Liver (tissue), 9 donors: ENCODE results near the gene NUDT2. TPM values are rescaled to one million over a fixed set of nuclear protein-coding genes. Genes with fewer than 3 reads are reported as not detected.
A peak's percentile ranks its signal among the peaks of the same experiment; 100 is the strongest.
"Not testable (repeated sequence)": the region's sequence is repeated elsewhere in the genome, so short reads cannot be mapped to it uniquely, and the experiment has no call there.

Experiments
- DNase-seq: peaks from one replicate; pipeline ENCODE4 v3.0.0-alpha.2; 2017; ENCODE audit warnings: low spot score
- H3K27ac ChIP-seq, 2 donors: one replicate each; pipeline ENCODE4 v1.7.0; 2013; ENCODE audit warnings: inconsistent platforms in 2 of 2, low read length in 2 of 2, control low read depth in 1 of 2, low read depth in 1 of 2, mild to moderate bottlenecking in 1 of 2
- H3K27me3 ChIP-seq, 4 donors: one replicate each; pipeline versions ENCODE4 v1.6.1 to v1.7.0; 2013; ENCODE audit warnings: low read length in 3 of 4, inconsistent platforms in 1 of 4, mild to moderate bottlenecking in 1 of 4, moderate library complexity in 1 of 4; ENCODE audit not compliant: control insufficient read depth in 4 of 4, insufficient read depth in 4 of 4
- H3K36me3 ChIP-seq, 4 donors: one replicate each; pipeline versions ENCODE4 v1.6.1 to v1.7.0; 2013; ENCODE audit warnings: low read length in 3 of 4, mild to moderate bottlenecking in 3 of 4, low read depth in 1 of 4, moderate library complexity in 1 of 4; ENCODE audit not compliant: control insufficient read depth in 4 of 4, insufficient read depth in 3 of 4
- H3K4me1 ChIP-seq, 4 donors: one replicate each; pipeline versions ENCODE4 v1.6.1 to v1.7.0; 2013; ENCODE audit warnings: low read length in 3 of 4, mild to moderate bottlenecking in 3 of 4, moderate library complexity in 1 of 4; ENCODE audit not compliant: control insufficient read depth in 4 of 4, insufficient read depth in 4 of 4
- H3K4me3 ChIP-seq, 3 donors: one replicate each; pipeline versions ENCODE4 v1.6.1 to v1.7.0; 2013; ENCODE audit warnings: low read length in 3 of 3, control low read depth in 1 of 3, low read depth in 1 of 3, mild to moderate bottlenecking in 1 of 3
- H3K9ac ChIP-seq, 2 donors: one replicate each; pipeline ENCODE4 v1.7.0; 2013; ENCODE audit warnings: low read length in 2 of 2, mild to moderate bottlenecking in 2 of 2, moderate library complexity in 2 of 2, control low read depth in 1 of 2, low read depth in 1 of 2
- H3K9me3 ChIP-seq, 4 donors: one replicate each; pipeline versions ENCODE4 v1.6.1 to v1.7.0; 2013; ENCODE audit warnings: low read length in 3 of 4; ENCODE audit not compliant: control insufficient read depth in 4 of 4
- ATF3 ChIP-seq: IDR thresholded peaks from 2 replicates; pipeline ENCODE4 v1.6.1; 2016; ENCODE audit warnings: antibody characterized with exemption
- EGR1 ChIP-seq, 2 donors: IDR thresholded peaks; 2 replicates each; pipeline ENCODE4 v1.6.1; 2016 to 2018; ENCODE audit warnings: antibody characterized with exemption in 2 of 2, low read depth in 2 of 2
- FOXA1 ChIP-seq: IDR thresholded peaks from 2 replicates; pipeline ENCODE4 v1.6.1; 2016; ENCODE audit warnings: antibody characterized with exemption
- FOXA2 ChIP-seq: IDR thresholded peaks from 2 replicates; pipeline ENCODE4 v1.6.1; 2016; ENCODE audit warnings: antibody characterized with exemption
- GABPA ChIP-seq, 2 donors: IDR thresholded peaks in 1 of 2; conservative IDR thresholded peaks in 1 of 2; 2 replicates each; pipeline ENCODE4 v1.6.1; 2016; ENCODE audit warnings: antibody characterized with exemption in 2 of 2, mild to moderate bottlenecking in 1 of 2, moderate library complexity in 1 of 2
- HNF4A ChIP-seq, 2 donors: conservative IDR thresholded peaks; 2 replicates each; pipeline ENCODE4 v1.6.1; 2016; ENCODE audit warnings: antibody characterized with exemption in 2 of 2, mild to moderate bottlenecking in 2 of 2
- HNF4G ChIP-seq: IDR thresholded peaks from 2 replicates; pipeline ENCODE4 v1.6.1; 2016; ENCODE audit warnings: antibody characterized with exemption
- JUND ChIP-seq, 2 donors: IDR thresholded peaks; 2 replicates each; pipeline ENCODE4 v1.6.1; 2016; ENCODE audit warnings: antibody characterized with exemption in 2 of 2
- NR2F2 ChIP-seq: IDR thresholded peaks from 2 replicates; pipeline ENCODE4 v1.6.1; 2016; ENCODE audit warnings: antibody characterized with exemption
- RAD21 ChIP-seq, 2 donors: IDR thresholded peaks; 2 replicates each; pipeline ENCODE4 v1.6.1; 2016; ENCODE audit warnings: antibody characterized with exemption in 2 of 2, mild to moderate bottlenecking in 2 of 2
- REST ChIP-seq: IDR thresholded peaks from 2 replicates; pipeline ENCODE4 v1.6.1; 2016; ENCODE audit warnings: antibody characterized with exemption, mild to moderate bottlenecking
- RXRA ChIP-seq, 2 donors: IDR thresholded peaks; 2 replicates each; pipeline ENCODE4 v1.6.1; 2017 to 2018; ENCODE audit warnings: antibody characterized with exemption in 2 of 2, mild to moderate bottlenecking in 1 of 2
- SP1 ChIP-seq: IDR thresholded peaks from 2 replicates; pipeline ENCODE4 v1.6.1; 2018; ENCODE audit warnings: antibody characterized with exemption, mild to moderate bottlenecking
- TAF1 ChIP-seq: conservative IDR thresholded peaks from 2 replicates; pipeline ENCODE4 v1.6.1; 2016; ENCODE audit warnings: antibody characterized with exemption, mild to moderate bottlenecking
- YY1 ChIP-seq: IDR thresholded peaks from 2 replicates; pipeline ENCODE4 v1.6.1; 2016; ENCODE audit warnings: antibody characterized with exemption, mild to moderate bottlenecking
- ZBTB33 ChIP-seq: IDR thresholded peaks from 2 replicates; pipeline ENCODE4 v1.6.1; 2016; ENCODE audit warnings: antibody characterized with exemption
- WGBS: extraction: QIAGEN DNeasy Blood & Tissue Kit; methylation state at CpG from one replicate; pipeline ENCODE4 v1.1.7; 2013; 5-methylcytosine and 5-hydroxymethylcytosine counted together
- polyA plus RNA-seq, 2 donors: library from polyadenylated mRNA; stranded (reverse) in 1 of 2; unstranded in 1 of 2; fragments of 200-250 nt in 1 of 2; fragments of >200 nt in 1 of 2; fragmentation: Nextera tagmentation in 1 of 2; extraction: Ambion mirVana in 1 of 2; gene quantifications; one replicate each; pipeline versions ENCODE4 v1.2.1 to v1.2.3, GENCODE V29; 2013 to 2015
- total RNA-seq, 2 donors: library from RNA; depleted of rRNA; stranded (reverse); fragments of >200 nt; gene quantifications; one replicate each; pipeline ENCODE4 v1.2.3, GENCODE V29; 2014
- donor health status: healthy.
- donor health status: healthy.
- donor health status: healthy.
- donor health status: healthy.
- donor health status: healthy.

NUDT2 gene
- total and polyA plus RNA-seq, 4 donors = 9.2 to 23.5 (median 15.7) TPM

- Histone ChIP-seq H3K4me1 (peaks cover 15 to 49% (median 44%) of the 10 kb centered on the region in 4 donors), H3K9me3 (no peaks in the 10 kb centered on the region), H3K27ac (no peak overlapping the region), H3K9ac (no peak overlapping the region), H3K4me3 (no peak overlapping the region), H3K27me3 (no peaks in the 10 kb centered on the region), H3K36me3 (no peaks in the 10 kb centered on the region)
- no peak for TF ChIP-seq FOXA2
- no peak for TF ChIP-seq FOXA1
- TF ChIP-seq YY1 = no peak
- no peak for TF ChIP-seq RAD21 (IDR thresholded peaks at IDR 0.05)
- no peak for TF ChIP-seq TAF1
- no peak for TF ChIP-seq ZBTB33
- TF ChIP-seq EGR1 (IDR thresholded peaks at IDR 0.05; ENCODE audit: low read depth in 2 of 2) = no peak
- no peak for TF ChIP-seq RXRA (IDR thresholded peaks at IDR 0.05)
- TF ChIP-seq SP1 = no peak
- TF ChIP-seq HNF4G = no peak
- no peak for TF ChIP-seq GABPA (IDR thresholded peaks at IDR 0.05 in 1 of 2, conservative IDR thresholded peaks at IDR 0.05 in 1 of 2)
- TF ChIP-seq NR2F2 = no peak
- 65% methylated on average over 3 of the region's 3 CpGs for WGBS
- DNase-seq = no peak
These were observed 20.0 kb downstream of the NUDT2 start for GRCh38 chr9:34349324-34349723.

- H3K9me3 ChIP-seq, H3K27me3 ChIP-seq, H3K36me3 ChIP-seq: not testable (repeated sequence)
- 39% methylated on average over 7 of the region's 7 CpGs for WGBS
- peak overlapping the region in 1 of 2 donors; percentile 75 for H3K9ac ChIP-seq
- H3K4me1 ChIP-seq = peaks cover 6 to 26% (median 20%) of the 10 kb centered on the region in 4 donors
- DNase-seq = peak; percentile 43
- H3K27ac ChIP-seq = peak overlapping the region; percentile 63 to 81
- peak overlapping the region in 2 of 3 donors; percentile 26 to 61 for H3K4me3 ChIP-seq
- TF ChIP-seq HNF4G (peak; percentile 71), RXRA (IDR thresholded peaks at IDR 0.05) (peak; percentile 52 to 83), ATF3 (peak; percentile 33), YY1 (peak; percentile 28), REST (peak; percentile 35), FOXA2 (peak; percentile 39), HNF4A (conservative IDR thresholded peaks at IDR 0.05) (peak; percentile 86 to 88), RAD21 (IDR thresholded peaks at IDR 0.05) (peak; percentile 18 to 29), SP1 (peak; percentile 88), ZBTB33 (peak; percentile 48), JUND (IDR thresholded peaks at IDR 0.05) (peak; percentile 17 to 31)
These were observed 22.8 kb downstream of the NUDT2 start for GRCh38 chr9:34352122-34352652.

- H3K9ac ChIP-seq = peak overlapping the region in 1 of 2 donors; percentile 75
- DNase-seq, H3K27me3 ChIP-seq, H3K36me3 ChIP-seq, H3K4me3 ChIP-seq, H3K9me3 ChIP-seq: not testable (repeated sequence)
- 83% methylated on average over 1 of the region's 1 CpG for WGBS
- peak overlapping the region; percentile 63 to 81 for H3K27ac ChIP-seq
- peaks cover 2 to 19% (median 13%) of the 10 kb centered on the region in 4 donors for H3K4me1 ChIP-seq
These were observed 23.6 kb downstream of the NUDT2 start for GRCh38 chr9:34352957-34353356.
